Measurements from ENCODE around the gene MEGF11. TPM values are rescaled to one million over a fixed set of nuclear protein-coding genes. Genes with fewer than 3 reads are reported as not detected.

Gene MEGF11
- total and polyA plus RNA-seq, 9 donors = 0.04 to 11.4 (median 0.40) TPM; not detected in 2

DNA sequence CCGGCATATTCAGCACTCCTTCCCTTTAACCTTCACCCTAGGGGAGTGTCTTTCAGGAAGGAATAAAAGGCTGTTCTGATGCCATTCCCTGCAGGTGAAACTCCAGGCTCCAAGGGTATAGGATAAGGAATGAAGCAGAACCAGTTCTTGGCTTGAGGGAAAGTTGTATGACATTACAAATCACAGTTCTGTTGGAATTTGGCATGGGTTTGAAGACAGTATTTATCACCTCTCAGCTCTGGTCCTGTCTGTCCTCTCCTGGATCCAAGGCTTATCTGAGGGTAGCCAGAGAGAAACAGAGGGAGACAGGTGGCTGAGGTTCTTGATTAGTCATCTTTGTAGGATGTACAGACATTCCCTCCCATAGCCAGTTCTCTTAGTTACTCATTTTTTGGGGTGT, 347.2 kb downstream of the MEGF11 start:
- no peaks in the 10 kb centered on the region for H3K27me3 ChIP-seq
- intact Hi-C loops (cut with DNase I) = no loop called here
- H3K4me1 ChIP-seq (ENCODE audit: insufficient read depth) = peaks cover 2% of the 10 kb centered on the region
- WGBS, 3 donors = 87 to 95% (median 91%) methylated on average over 1 of the region's 1 CpG
- no peak overlapping the region for H3K27ac ChIP-seq
- no peak for DNase-seq
- H3K36me3 ChIP-seq = no peaks in the 10 kb centered on the region
- TF ChIP-seq, protein P1, sequence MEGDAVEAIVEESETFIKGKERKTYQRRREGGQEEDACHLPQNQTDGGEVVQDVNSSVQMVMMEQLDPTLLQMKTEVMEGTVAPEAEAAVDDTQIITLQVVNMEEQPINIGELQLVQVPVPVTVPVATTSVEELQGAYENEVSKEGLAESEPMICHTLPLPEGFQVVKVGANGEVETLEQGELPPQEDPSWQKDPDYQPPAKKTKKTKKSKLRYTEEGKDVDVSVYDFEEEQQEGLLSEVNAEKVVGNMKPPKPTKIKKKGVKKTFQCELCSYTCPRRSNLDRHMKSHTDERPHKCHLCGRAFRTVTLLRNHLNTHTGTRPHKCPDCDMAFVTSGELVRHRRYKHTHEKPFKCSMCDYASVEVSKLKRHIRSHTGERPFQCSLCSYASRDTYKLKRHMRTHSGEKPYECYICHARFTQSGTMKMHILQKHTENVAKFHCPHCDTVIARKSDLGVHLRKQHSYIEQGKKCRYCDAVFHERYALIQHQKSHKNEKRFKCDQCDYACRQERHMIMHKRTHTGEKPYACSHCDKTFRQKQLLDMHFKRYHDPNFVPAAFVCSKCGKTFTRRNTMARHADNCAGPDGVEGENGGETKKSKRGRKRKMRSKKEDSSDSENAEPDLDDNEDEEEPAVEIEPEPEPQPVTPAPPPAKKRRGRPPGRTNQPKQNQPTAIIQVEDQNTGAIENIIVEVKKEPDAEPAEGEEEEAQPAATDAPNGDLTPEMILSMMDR (IDR thresholded peaks at IDR 0.05) = no peak
- TF ChIP-seq POLR2A (IDR thresholded peaks at IDR 0.05) = no peak
- H3K9me3 ChIP-seq = no peaks in the 10 kb centered on the region
- H3K4me3 ChIP-seq = no peak overlapping the region

DNA sequence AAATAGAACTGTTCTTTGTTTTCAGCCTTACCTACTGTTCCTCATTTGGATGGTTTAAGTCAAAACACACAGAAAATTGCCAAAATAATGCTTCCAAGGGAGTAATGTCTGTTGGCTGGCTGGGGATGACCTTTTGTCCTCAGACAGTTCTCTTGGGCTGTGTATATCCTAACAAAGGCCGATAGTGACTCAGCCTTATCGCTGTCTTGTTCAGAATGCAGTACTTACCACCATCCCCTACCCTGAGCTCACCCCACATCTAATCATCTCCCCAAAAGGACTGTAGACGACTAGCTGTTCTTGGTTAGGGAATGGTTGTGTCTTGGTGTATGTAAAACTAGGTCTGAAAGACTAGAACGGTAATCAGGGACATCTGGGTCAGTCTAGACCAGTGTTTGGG, 349.2 kb downstream of the MEGF11 start:
- TF ChIP-seq EP300 (IDR thresholded peaks at IDR 0.05) = no peak
- TF ChIP-seq, protein P1 (IDR thresholded peaks at IDR 0.05) = no peak
- no peak for TF ChIP-seq POLR2A (IDR thresholded peaks at IDR 0.05)
- no peaks in the 10 kb centered on the region for H3K36me3 ChIP-seq
- intact Hi-C loops (cut with DNase I) = no loop called here
- no peak overlapping the region for H3K27ac ChIP-seq
- H3K27me3 ChIP-seq = no peaks in the 10 kb centered on the region
- peaks cover 2% of the 10 kb centered on the region for H3K4me1 ChIP-seq (ENCODE audit: insufficient read depth)
- H3K9me3 ChIP-seq = no peaks in the 10 kb centered on the region
- no peak overlapping the region for H3K4me3 ChIP-seq
- no peak for DNase-seq
- 39 to 43% (median 41%) methylated on average over 4 of the region's 4 CpGs for WGBS, 3 donors

DNA sequence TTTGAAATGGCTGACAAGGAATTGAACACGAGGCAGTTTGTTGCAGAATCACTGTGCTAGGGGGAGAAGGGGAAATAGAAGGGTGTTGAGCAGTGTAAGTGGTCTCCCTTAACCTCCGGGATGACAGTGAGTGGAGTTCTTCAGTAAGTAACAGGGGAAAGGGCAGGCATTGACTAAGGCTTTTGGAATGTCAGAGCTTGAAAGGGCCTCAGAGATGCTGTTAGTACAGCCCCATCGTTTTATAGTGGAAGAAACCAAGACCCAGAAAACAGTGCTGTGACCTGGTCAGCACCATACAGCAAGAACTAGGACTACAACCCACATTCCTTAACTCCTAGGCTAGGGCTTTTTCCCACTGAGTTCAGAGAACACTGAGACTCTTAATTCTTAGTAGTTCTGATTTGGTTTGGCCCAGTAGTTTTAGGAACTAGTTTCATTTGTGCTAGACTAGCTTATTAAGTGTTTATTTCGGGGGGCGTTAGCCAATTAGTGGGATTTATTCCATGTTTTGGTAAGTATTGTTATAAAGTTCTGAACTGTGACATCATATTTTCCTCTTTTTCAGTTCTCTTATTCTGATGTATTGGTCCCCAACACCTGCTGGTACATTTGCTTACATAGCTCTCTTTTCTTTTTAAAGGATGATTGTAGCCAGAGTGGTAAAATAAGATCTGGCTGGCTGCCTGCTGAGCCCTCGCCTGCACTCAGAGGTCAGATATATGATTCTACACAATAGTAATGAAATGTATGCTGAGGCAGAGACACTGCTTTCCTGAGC, 350.1 kb downstream of the MEGF11 start:
- H3K9me3 ChIP-seq = no peaks in the 10 kb centered on the region
- no peak overlapping the region for H3K27ac ChIP-seq
- DNase-seq = no peak
- no peaks in the 10 kb centered on the region for H3K36me3 ChIP-seq
- no peak for TF ChIP-seq POLR2A (IDR thresholded peaks at IDR 0.05)
- TF ChIP-seq EP300 (IDR thresholded peaks at IDR 0.05) = no peak
- TF ChIP-seq, protein P1 (IDR thresholded peaks at IDR 0.05) = no peak
- no peak overlapping the region for H3K4me3 ChIP-seq
- no peaks in the 10 kb centered on the region for H3K27me3 ChIP-seq
- WGBS, 3 donors = 62 to 70% (median 67%) methylated on average over 6 of the region's 6 CpGs
- intact Hi-C loops (cut with DNase I) = no loop called here
- H3K4me1 ChIP-seq (ENCODE audit: insufficient read depth) = peaks cover 2% of the 10 kb centered on the region

DNA sequence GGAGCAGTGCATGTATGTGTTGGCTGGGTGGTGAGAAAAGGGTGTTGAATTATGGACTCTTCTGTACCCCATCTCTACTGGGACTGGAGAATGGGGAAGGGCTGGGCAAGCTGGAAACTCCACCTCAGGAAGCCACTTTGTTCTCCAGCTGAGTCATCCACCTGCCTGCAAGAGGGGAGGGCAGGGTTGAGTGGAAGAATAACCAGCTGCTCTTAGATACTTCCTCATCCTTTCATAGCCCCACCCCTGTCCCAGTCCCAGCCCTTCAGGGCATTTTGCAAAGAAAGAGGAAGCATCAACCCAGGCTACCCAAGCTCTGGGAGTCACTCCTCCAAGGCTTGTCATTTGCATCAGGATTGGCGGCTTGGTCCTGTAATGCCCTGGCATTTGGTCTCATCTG, 351.2 kb downstream of the MEGF11 start:
- DNase-seq = no peak
- TF ChIP-seq EP300 (IDR thresholded peaks at IDR 0.05) (no peak), POLR2A (IDR thresholded peaks at IDR 0.05) (no peak)
- TF ChIP-seq, protein P1 (IDR thresholded peaks at IDR 0.05) = no peak
- intact Hi-C loops (cut with DNase I) = no loop called here
- Histone ChIP-seq H3K27me3 (no peaks in the 10 kb centered on the region), H3K27ac (no peak overlapping the region), H3K4me3 (no peak overlapping the region), H3K9me3 (no peaks in the 10 kb centered on the region), H3K36me3 (no peaks in the 10 kb centered on the region), H3K4me1 (ENCODE audit: insufficient read depth) (peaks cover 2% of the 10 kb centered on the region)
- 90 to 95% (median 92%) methylated on average over 1 of the region's 1 CpG for WGBS, 3 donors
